ENCODE measurements around the gene POLRMT.

Gene POLRMT

GRCh38 chr19:645912-646778 is 12.8 kb upstream of the POLRMT start:
- in situ Hi-C loops (cut with HindIII; ENCODE audit: low sequenced_read_pairs) = no loop called here
- no peak overlapping the region for H3K4me3 ChIP-seq (ENCODE audit: low read depth, low read length)
- no peak for TF ChIP-seq CTCF (IDR thresholded peaks at IDR 0.05; ENCODE audit: low read depth, low read length, missing control alignments)
- DNase-seq (ENCODE audit: low read depth) = no peak

GRCh38 chr19:644789-645188 is 11.5 kb upstream of the POLRMT start:
- no peak overlapping the region for H3K4me3 ChIP-seq (ENCODE audit: low read depth, low read length)
- in situ Hi-C loops (cut with HindIII; ENCODE audit: low sequenced_read_pairs) = no loop called here
- DNase-seq (ENCODE audit: low read depth) = no peak
- TF ChIP-seq CTCF (IDR thresholded peaks at IDR 0.05; ENCODE audit: low read depth, low read length, missing control alignments) = no peak

GRCh38 chr19:644363-644762 is 11.0 kb upstream of the POLRMT start:
- H3K4me3 ChIP-seq (ENCODE audit: low read depth, low read length) = no peak overlapping the region
- no peak for TF ChIP-seq CTCF (IDR thresholded peaks at IDR 0.05; ENCODE audit: low read depth, low read length, missing control alignments)
- DNase-seq (ENCODE audit: low read depth) = no peak
- in situ Hi-C loops (cut with HindIII; ENCODE audit: low sequenced_read_pairs) = no loop called here

GRCh38 chr19:643736-644135 is 10.4 kb upstream of the POLRMT start:
- H3K4me3 ChIP-seq (ENCODE audit: low read depth, low read length) = no peak overlapping the region
- DNase-seq (ENCODE audit: low read depth) = no peak
- TF ChIP-seq CTCF (IDR thresholded peaks at IDR 0.05; ENCODE audit: low read depth, low read length, missing control alignments) = no peak
- in situ Hi-C loops (cut with HindIII; ENCODE audit: low sequenced_read_pairs) = no loop called here

GRCh38 chr19:642767-643727 is 9.7 kb upstream of the POLRMT start:
- no peak overlapping the region for H3K4me3 ChIP-seq (ENCODE audit: low read depth, low read length)
- in situ Hi-C loops (cut with HindIII; ENCODE audit: low sequenced_read_pairs) = no loop called here
- no peak for TF ChIP-seq CTCF (IDR thresholded peaks at IDR 0.05; ENCODE audit: low read depth, low read length, missing control alignments)
- no peak for DNase-seq (ENCODE audit: low read depth)

- in situ Hi-C loops (cut with HindIII; ENCODE audit: low sequenced_read_pairs) = no loop called here
- DNase-seq (ENCODE audit: low read depth) = no peak
- TF ChIP-seq CTCF (IDR thresholded peaks at IDR 0.05; ENCODE audit: low read depth, low read length, missing control alignments) = no peak
- no peak overlapping the region for H3K4me3 ChIP-seq (ENCODE audit: low read depth, low read length)
These were observed 8.4 kb upstream of the POLRMT start for GRCh38 chr19:641702-642101.

Data from astrocyte of the cerebellum (primary cell).